Activated naive CD4-positive, alpha-beta T cell (primary cell): Measurements from ENCODE around the gene TSPAN31.

Source experiments
- DNase-seq, 4 experiments: peaks; one replicate each; lab custom pipeline; 2025; lab: John Stamatoyannopoulos, UW

Gene TSPAN31

GRCh38 chr12:57783466-57783801, 38.6 kb downstream of the TSPAN31 start:
- no peak for DNase-seq

- no peak for DNase-seq
These were observed 39.0 kb downstream of the TSPAN31 start for GRCh38 chr12:57783861-57784260.

GRCh38 chr12:57793920-57794319, 49.1 kb downstream of the TSPAN31 start:
- DNase-seq, result no peak

GRCh38 chr12:57795354-57795753, 50.5 kb downstream of the TSPAN31 start:
- no peak for DNase-seq

GRCh38 chr12:57796996-57797395, 52.2 kb downstream of the TSPAN31 start:
- DNase-seq, result no peak

- DNase-seq, result no peak
These were observed 53.1 kb downstream of the TSPAN31 start for GRCh38 chr12:57797933-57798332.
